GM21717 (cell line): ENCODE measurements around the gene VPS8.

ENCODE experiments used
- ATAC-seq: cut with Tn5 transposase; IDR thresholded peaks from one replicate; pipeline ENCODE4 v1.9.1; 2021; ENCODE audit warnings: mild to moderate bottlenecking, moderate library complexity; ENCODE audit not compliant: unreplicated experiment

The VPS8 gene

DNA sequence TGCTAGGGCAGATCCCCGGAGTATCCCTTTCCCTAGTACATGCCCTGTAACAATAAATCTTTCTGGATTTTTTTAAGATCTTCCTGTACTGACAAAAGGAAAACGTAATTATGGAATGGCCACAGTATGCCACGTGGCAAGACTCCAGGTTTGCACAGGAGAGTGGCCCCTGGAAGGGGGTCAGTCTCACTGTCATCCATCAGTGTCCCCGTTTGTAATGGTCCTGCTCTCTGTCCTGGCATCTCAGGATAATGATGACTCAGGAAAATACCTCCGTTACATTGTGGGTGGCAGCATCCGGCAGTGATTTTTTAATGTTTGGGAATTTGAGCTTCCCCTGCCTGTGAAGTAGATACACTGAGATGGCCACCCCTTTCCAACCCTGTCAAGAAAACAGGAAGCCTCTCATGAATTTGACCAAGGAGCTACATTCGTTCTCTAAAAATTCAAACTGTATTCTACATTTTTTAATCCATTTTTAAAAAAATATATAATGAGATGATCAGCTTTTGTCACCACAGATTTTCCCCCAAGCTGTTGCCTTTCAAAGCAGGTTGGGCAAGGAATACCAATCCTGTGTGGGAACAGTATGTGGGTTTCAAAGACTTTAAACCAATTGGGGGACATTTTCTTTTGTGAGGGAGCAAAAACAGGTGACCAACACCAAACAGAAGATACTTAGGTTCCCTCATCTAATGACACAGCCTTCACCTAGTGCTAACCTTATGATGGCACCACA lies 230.5 kb downstream of the VPS8 start:
- ATAC-seq = no peak

- ATAC-seq = no peak
Measured at GRCh38 chr3:185046164-185046515, 234.2 kb downstream of the VPS8 start.

DNA sequence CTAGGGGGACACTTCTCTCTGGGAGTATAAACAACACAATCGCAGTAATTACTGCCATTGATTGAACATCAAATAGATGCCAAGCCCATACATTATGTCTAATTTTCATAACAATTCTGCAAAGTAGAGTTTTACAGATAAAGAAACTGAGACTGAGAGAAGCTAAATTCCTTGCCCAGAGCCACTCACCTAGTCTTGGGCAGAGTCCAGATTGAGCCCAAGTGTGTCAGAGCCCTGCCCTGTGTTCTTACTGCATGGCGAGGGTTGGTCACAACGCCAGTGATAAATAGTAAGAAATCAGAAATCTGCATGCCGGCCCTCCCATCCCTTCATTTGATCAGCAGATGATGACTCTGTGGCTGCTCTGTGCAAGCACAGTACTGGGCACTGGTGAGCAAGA lies 234.6 kb downstream of the VPS8 start:
- ATAC-seq = no peak

- ATAC-seq = no peak
Measured at GRCh38 chr3:185049710-185050109, 237.7 kb downstream of the VPS8 start.

GRCh38 chr3:185051801-185052200 lies 239.8 kb downstream of the VPS8 start:
- no peak for ATAC-seq

DNA sequence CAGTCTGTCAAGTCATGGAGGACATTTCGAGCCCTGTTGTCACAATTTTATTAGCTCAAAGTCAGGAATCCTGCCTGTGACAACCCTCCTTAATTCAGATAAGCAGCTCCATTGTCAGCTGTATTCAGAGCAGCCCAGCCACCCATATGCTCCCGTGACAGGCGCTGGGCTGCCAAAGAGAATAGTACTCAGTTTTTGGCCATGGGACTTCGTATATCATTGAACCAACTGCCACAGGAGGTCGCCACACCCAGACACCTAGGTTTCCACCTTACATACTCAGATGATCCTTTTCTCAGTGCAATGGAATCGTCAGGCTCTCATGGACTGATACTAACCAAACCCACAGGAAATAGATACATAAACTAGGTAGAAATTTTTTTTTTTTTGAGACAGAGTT lies 240.7 kb downstream of the VPS8 start:
- ATAC-seq = no peak

- no peak for ATAC-seq
Measured at GRCh38 chr3:185056908-185057307, 244.9 kb downstream of the VPS8 start.

- ATAC-seq = no peak
Measured at GRCh38 chr3:185057829-185058228, 245.9 kb downstream of the VPS8 start.

- ATAC-seq = no peak
Measured at GRCh38 chr3:185058796-185059195, 246.8 kb downstream of the VPS8 start.

DNA sequence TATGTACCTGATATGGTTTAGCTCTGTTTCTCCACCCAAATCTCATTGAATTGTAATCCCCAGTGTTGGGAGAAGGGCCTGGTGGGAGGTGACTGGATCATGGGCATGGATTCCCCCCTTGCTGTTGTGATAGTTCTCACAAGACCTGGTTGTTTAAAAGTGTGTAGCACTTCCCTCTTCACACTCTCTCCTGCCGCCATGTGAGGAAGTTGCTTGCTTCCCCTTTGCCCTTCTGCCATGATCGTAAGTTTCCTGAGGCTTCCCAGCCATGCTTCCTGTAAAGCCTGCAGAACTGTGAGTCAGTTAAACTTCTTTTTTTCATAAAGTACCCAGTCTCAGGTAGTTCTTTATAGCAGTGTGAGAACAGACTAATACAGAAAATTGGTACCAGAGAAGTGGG lies 247.8 kb downstream of the VPS8 start:
- ATAC-seq = no peak

DNA sequence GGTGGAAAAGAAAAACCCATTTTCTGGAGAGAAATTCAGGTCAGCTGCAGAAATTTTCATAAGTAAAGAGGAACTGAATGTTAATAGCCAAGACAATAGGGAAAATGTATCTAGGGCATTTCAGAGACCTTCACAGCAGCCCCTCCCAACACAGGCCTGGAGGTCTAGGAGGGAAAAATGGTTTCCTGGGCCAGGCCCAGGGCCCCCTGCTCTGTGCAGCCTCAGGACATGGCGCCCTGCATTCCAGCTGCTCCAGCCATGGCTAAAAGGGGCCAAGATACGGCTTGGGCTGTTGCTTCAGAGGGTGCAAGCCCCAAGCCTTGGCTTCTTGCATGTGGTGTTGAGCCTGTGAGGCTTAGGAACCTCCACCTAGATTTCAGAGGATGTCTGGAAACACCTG lies 248.7 kb downstream of the VPS8 start:
- no peak for ATAC-seq

- ATAC-seq = no peak
Measured at GRCh38 chr3:185062191-185062590, 250.2 kb downstream of the VPS8 start.

DNA sequence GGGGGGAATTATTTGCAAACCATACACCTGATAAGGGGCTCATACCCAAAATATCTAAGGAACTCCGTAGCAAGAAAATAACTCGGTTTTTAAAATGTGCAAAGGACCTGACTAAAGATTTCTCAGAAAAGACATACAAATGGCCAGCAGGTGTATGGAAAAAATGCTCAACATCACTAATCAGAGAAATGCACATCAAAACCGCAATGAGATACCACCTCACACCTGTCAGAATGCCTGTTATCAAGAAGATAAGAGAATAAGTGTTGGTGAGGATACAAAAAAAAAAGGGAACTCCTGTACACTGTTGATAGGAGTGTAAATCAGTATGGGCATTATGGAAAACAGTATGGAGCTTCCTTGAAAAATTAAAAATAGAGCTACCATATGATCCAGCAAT lies 251.5 kb downstream of the VPS8 start:
- ATAC-seq = no peak

DNA sequence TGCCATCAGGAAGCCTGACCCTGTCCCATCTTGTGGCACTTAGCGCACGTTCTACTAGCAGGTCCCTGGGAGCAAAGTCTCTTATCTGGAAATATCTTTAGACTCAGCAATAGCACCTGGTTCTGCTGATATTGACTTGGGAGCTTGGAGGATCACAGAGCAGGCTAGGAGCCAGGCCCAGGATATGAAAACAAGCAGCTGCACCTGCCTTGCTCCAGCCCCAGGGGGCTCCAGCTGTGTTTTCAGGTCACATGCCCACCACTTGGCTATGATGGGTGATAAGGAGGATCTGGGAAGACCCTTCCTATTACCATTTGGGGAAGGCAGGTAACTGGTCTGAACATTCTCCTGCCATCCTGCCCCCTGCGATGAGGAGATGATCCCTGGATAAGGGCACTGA lies 253.1 kb downstream of the VPS8 start:
- ATAC-seq = no peak

DNA sequence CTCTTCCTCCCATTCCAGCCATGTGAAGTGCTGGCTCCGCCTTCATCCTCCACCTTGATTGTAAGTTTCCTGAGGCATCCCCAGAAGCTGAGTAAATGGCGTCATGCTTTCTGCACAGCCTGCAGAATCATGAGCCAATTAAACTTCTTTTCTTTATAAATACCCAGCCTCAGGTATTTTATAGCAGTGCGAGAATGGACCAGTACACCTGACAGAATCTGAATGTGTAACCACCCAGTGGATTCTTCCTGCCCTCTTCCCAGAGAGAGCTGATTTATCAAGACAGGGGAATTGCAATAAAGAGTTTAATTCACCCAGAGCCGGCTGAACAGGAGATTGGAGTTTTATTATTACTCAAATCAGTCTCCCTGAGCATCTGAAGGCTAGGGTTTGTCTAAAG lies 254.3 kb downstream of the VPS8 start:
- no peak for ATAC-seq

DNA sequence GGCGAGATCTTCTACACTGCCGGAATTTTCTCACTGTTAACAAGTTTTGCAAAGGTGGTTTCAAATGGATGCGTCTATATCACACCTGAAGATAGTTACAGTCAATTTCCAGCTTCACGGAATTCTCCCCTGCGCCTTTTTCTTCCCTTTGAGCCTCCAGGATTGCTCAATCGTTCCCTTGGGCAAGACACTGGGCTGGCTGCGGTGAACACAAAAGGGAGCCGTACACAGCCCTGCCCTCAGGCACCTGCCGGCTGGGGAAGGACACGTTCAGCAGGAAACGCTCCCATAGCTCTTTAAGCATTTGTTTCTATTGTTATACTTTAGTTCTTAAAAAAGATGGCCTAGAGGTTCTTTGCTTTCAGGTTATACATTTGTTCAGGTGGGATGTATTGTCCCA lies 255.2 kb downstream of the VPS8 start:
- no peak for ATAC-seq

DNA sequence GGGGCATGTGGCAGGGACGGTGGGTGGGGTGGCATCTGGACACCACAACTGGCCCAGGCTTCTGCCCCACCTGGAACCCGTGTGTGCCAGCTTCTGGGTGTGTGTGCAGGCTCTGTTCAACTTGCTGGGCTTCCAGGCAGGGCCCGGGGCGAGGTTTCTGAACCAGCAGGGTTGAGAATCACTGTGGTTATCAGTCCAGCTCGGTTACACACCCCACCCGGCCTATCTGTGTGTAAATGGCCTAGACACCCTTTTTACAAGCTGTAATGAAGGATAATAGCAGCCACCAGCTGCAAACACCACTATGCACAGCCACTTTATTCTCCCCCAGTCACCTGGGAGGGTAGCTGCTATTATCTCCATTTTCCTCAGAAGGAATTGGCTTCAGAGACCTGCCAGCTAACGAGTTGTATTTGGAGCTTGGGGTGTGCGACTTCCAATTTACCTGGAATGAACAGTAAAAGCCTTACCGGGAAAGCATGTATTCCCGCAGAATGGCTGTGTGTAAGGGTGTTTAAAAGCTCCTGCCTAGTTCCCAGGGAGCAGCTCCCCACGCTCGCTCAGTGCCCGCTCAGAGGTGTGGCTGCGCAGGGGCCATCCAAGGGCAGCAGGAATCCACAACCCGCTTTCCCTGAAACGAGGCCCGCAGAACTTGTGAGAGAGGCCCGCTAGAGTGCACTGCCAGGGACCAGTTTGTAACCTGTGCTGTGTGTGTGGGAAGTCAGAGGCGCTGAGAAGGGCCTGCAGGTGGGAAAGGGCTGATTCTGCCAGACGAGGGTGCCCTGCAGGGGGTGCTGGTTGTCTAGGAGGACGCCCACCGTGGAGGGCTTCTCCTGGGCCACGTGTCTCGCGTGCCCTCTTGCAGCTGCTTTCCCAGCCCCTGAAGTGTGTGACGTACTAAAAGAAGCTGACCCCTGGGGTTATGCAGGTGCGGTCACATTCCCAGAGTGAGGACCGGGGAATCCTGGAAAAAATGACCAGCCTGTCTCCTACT lies 257.4 kb downstream of the VPS8 start:
- no peak for ATAC-seq

- ATAC-seq = no peak
Measured at GRCh38 chr3:185070491-185071286, 258.7 kb downstream of the VPS8 start.

DNA sequence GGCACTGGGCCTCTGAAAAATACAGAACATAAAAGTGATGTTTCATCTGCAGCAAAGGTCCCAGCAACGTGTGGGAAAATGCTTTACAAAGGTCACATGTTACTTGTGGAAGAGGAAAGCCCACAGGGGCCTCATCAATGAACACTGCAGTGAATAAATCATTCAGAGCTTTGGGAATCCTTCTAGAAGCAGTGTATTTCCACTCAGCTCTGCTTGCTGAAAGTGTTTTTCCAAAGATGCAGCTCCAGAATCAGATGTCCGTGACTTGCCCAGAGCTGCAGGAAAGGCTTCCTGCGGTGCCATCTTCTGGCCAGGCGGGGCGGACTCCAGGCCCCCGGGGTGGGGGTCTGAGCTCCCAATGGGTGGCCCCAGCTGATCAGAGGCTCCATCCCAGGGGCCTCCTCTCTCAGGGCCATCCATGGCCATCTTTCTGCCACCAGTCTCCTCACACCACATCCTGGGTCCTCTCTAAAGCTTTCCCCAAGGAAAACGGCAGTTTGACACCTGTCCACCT lies 259.4 kb downstream of the VPS8 start:
- ATAC-seq = no peak

GRCh38 chr3:185075547-185075946 lies 263.6 kb downstream of the VPS8 start:
- ATAC-seq = no peak

DNA sequence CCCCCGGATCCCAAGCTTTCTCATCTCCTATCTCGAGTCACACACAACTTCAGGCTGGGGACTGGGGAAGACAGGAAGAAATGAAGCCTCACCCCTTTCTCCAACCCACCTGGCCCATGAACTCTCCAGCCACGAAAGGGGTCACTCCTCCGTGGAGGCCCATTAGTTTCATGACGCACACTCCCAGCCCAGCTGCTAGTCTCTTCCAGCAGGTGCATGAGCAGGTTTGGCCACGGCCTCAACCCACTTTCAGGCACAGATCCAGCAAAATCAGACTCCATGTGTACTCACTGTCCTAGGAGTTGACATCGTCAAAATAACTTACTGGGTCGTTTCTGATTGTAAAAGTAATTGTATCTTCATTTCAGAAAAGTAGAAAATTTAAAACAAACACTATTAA lies 264.3 kb downstream of the VPS8 start:
- no peak for ATAC-seq
